AG04449 (cell line): ENCODE measurements around the gene AFDN.

Experiments
- CTCF ChIA-PET: fragments of 350-600 bp; formaldehyde crosslinking; extraction: SDS; loops from one replicate; lab custom pipeline; 2021; ENCODE audit warnings: antibody characterized with exemption; lab: Yijun Ruan, JAX
- POLR2A ChIA-PET: fragments of 400-600, 350-600 bp; formaldehyde crosslinking; extraction: SDS; loops from one replicate; lab custom pipeline; 2020; ENCODE audit warnings: antibody characterized with exemption, inconsistent platforms; lab: Yijun Ruan, JAX
- DNase-seq: peaks from one replicate; pipeline ENCODE4 v3.0.0-alpha.2; 2010; ENCODE audit warnings: low read depth, low spot score
- H3K4me3 ChIP-seq: 2 replicates; pipeline ENCODE4 v1.5.1; 2011; ENCODE audit warnings: low read depth, mild to moderate bottlenecking, control low read depth, low read length
- CTCF ChIP-seq: IDR thresholded peaks from one replicate; pipeline ENCODE4 v1.5.1; 2011; ENCODE audit warnings: mild to moderate bottlenecking, moderate library complexity, low read length, control low read depth, inconsistent platforms; ENCODE audit not compliant: insufficient read depth; ENCODE audit errors: missing control alignments

The AFDN gene, protein sequence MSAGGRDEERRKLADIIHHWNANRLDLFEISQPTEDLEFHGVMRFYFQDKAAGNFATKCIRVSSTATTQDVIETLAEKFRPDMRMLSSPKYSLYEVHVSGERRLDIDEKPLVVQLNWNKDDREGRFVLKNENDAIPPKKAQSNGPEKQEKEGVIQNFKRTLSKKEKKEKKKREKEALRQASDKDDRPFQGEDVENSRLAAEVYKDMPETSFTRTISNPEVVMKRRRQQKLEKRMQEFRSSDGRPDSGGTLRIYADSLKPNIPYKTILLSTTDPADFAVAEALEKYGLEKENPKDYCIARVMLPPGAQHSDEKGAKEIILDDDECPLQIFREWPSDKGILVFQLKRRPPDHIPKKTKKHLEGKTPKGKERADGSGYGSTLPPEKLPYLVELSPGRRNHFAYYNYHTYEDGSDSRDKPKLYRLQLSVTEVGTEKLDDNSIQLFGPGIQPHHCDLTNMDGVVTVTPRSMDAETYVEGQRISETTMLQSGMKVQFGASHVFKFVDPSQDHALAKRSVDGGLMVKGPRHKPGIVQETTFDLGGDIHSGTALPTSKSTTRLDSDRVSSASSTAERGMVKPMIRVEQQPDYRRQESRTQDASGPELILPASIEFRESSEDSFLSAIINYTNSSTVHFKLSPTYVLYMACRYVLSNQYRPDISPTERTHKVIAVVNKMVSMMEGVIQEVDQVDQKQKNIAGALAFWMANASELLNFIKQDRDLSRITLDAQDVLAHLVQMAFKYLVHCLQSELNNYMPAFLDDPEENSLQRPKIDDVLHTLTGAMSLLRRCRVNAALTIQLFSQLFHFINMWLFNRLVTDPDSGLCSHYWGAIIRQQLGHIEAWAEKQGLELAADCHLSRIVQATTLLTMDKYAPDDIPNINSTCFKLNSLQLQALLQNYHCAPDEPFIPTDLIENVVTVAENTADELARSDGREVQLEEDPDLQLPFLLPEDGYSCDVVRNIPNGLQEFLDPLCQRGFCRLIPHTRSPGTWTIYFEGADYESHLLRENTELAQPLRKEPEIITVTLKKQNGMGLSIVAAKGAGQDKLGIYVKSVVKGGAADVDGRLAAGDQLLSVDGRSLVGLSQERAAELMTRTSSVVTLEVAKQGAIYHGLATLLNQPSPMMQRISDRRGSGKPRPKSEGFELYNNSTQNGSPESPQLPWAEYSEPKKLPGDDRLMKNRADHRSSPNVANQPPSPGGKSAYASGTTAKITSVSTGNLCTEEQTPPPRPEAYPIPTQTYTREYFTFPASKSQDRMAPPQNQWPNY (N-terminal part only)

GRCh38 chr6:167826896-167827582 is at the start of gene AFDN:
TSS of gene AFDN (plus strand) at chr6:167826911. CDS start at chr6:167827133, 222 bp downstream.
- peak within 1 kb of the TSS; percentile 74 for H3K4me3 ChIP-seq
- TF ChIP-seq CTCF, result no peak
- CTCF ChIA-PET, result no interaction called here
- DNase-seq, result no peak
- POLR2A ChIA-PET, result no interaction called here

DNA sequence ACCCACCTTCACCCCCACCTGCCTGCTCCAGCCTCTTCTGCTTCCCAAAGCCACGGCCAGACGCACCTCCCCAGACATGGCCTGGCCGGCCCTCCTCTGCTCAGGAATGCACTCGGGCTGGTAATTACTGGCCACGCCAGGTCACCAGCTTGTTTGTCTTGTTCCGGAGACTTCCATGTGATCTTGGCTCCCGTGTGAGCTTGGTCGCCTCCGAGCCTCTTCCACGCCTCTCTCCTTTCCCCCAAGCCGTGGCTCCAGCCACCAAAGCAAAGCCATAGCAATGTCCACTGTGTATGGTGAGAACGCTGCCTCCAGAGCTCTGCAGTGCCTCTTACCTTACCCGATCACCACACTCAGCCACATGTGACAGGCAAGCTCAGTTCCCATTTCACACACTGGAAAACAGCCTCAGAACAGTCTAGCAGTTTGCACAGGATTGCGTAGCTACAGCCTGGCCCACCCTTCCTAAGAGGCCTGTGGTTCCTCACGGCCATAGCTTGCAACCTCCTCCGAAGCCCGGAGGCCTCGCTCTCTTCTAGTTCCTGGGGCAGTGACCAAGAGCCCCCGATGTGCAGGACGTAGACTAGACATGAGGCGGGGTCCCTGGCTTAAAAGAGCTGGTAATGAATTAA is 48.1 kb upstream of the AFDN start:
- ChIA-PET POLR2A (no interaction called here), CTCF (no interaction called here)
- no peak for DNase-seq
- no peak overlapping the region for H3K4me3 ChIP-seq
- no peak for TF ChIP-seq CTCF

DNA sequence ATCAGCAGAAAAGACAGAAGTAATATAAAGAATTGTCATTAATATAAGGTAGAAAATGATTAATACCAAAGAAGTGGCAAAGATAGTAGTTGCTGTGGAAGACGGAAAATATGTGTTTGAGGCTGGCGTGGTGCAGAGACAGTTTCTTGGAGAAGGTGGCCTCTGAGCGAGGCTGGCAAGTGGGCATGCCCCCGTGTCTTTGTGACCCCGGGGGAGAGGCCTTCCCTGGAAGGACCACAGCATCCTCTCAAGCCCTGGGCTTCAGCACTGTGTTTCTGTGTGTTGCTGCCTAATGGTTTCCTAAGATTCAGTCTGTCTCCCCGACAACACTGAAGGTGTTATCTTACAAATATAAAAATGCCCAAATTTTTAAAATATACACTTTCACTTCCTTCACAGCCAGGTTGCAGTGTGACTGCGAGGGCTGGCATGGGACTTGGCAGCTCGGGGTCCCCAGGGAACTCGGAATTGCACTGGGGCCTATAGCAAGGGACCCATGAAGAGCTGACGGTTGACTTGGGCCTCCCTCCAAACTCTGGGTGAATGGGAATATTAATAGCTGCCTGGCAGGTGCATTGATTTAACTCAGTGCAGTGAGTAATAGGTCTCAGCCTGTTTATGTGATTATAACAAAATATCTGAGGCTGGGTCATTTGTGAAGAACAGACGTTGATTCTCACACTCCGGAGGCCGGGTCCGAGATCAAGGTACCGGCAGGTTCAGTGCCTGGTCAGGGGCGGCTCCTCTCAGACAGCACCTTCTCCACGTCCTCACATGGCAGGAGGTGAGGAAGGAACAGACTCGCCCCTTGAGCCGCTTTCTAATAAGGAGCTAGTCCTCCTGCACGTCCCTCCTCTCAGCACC is 47.4 kb upstream of the AFDN start:
- H3K4me3 ChIP-seq, result no peak overlapping the region
- DNase-seq, result no peak
- TF ChIP-seq CTCF, result no peak
- CTCF ChIA-PET, result no interaction called here
- POLR2A ChIA-PET, result no interaction called here

- ChIA-PET POLR2A (no interaction called here), CTCF (no interaction called here)
- no peak overlapping the region for H3K4me3 ChIP-seq
- no peak for TF ChIP-seq CTCF
- DNase-seq, result no peak
Measured at GRCh38 chr6:167779993-167780655, 46.6 kb upstream of the AFDN start.
